DOHH2 (cell line): Measurements from ENCODE around the gene DCAF17.

ENCODE experiments used
- EZH2phosphoT487 ChIP-seq: fragments of 200-600 bp; sonication (generic); IDR thresholded peaks from 2 replicates; pipeline ENCODE4 v1.6.1; 2017; ENCODE audit warnings: borderline replicate concordance, mild to moderate bottlenecking, antibody characterized with exemption, low read length, moderate library complexity, mixed read lengths
- TF ChIP-seq, protein P1 (sequence below): fragments of 200-600 bp; sonication (generic); IDR thresholded peaks from one replicate; pipeline ENCODE4 v1.5.1; 2014; ENCODE audit warnings: antibody characterized with exemption, mild to moderate bottlenecking, low read depth, low read length; ENCODE audit not compliant: poor library complexity, severe bottlenecking

- TF ChIP-seq, protein P1, sequence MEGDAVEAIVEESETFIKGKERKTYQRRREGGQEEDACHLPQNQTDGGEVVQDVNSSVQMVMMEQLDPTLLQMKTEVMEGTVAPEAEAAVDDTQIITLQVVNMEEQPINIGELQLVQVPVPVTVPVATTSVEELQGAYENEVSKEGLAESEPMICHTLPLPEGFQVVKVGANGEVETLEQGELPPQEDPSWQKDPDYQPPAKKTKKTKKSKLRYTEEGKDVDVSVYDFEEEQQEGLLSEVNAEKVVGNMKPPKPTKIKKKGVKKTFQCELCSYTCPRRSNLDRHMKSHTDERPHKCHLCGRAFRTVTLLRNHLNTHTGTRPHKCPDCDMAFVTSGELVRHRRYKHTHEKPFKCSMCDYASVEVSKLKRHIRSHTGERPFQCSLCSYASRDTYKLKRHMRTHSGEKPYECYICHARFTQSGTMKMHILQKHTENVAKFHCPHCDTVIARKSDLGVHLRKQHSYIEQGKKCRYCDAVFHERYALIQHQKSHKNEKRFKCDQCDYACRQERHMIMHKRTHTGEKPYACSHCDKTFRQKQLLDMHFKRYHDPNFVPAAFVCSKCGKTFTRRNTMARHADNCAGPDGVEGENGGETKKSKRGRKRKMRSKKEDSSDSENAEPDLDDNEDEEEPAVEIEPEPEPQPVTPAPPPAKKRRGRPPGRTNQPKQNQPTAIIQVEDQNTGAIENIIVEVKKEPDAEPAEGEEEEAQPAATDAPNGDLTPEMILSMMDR, result no peak
- no peak for TF ChIP-seq EZH2phosphoT487
Observed at GRCh38 chr2:171432969-171433762, 860 bp upstream of the DCAF17 start.
